ENCODE results near the gene SCAI.

The SCAI gene

GRCh38 chr9:125140576-125140975, 2.8 kb downstream of the SCAI start:
- TF ChIP-seq CTCF (IDR thresholded peaks at IDR 0.05; ENCODE audit: insufficient read depth, low read depth, low read length, missing control alignments) = no peak
- no peak for DNase-seq (ENCODE audit: low read depth)
- no peak overlapping the region for H3K4me3 ChIP-seq (ENCODE audit: low read depth, low read length)

GRCh38 chr9:125137200-125137599, 6.1 kb downstream of the SCAI start:
- no peak for DNase-seq (ENCODE audit: low read depth)
- TF ChIP-seq CTCF (IDR thresholded peaks at IDR 0.05; ENCODE audit: insufficient read depth, low read depth, low read length, missing control alignments) = no peak
- no peak overlapping the region for H3K4me3 ChIP-seq (ENCODE audit: low read depth, low read length)

GRCh38 chr9:125134976-125135375, 8.4 kb downstream of the SCAI start:
- H3K4me3 ChIP-seq (ENCODE audit: low read depth, low read length) = no peak overlapping the region
- no peak for DNase-seq (ENCODE audit: low read depth)
- no peak for TF ChIP-seq CTCF (IDR thresholded peaks at IDR 0.05; ENCODE audit: insufficient read depth, low read depth, low read length, missing control alignments)

GRCh38 chr9:125133403-125134329, 9.7 kb downstream of the SCAI start:
- DNase-seq (ENCODE audit: low read depth) = no peak
- TF ChIP-seq CTCF (IDR thresholded peaks at IDR 0.05; ENCODE audit: insufficient read depth, low read depth, low read length, missing control alignments) = no peak
- H3K4me3 ChIP-seq (ENCODE audit: low read depth, low read length) = no peak overlapping the region

- no peak overlapping the region for H3K4me3 ChIP-seq (ENCODE audit: low read depth, low read length)
- no peak for TF ChIP-seq CTCF (IDR thresholded peaks at IDR 0.05; ENCODE audit: insufficient read depth, low read depth, low read length, missing control alignments)
- no peak for DNase-seq (ENCODE audit: low read depth)
These were observed 11.6 kb downstream of the SCAI start for GRCh38 chr9:125131778-125132177.

GRCh38 chr9:125126019-125126746, 17.1 kb downstream of the SCAI start:
- H3K4me3 ChIP-seq (ENCODE audit: low read depth, low read length) = no peak overlapping the region
- peak; percentile 85 for DNase-seq (ENCODE audit: low read depth)
- TF ChIP-seq CTCF (IDR thresholded peaks at IDR 0.05; ENCODE audit: insufficient read depth, low read depth, low read length, missing control alignments) = no peak

All from GM12865 (cell line).